Measurements from ENCODE around the gene SORL1.

DNA sequence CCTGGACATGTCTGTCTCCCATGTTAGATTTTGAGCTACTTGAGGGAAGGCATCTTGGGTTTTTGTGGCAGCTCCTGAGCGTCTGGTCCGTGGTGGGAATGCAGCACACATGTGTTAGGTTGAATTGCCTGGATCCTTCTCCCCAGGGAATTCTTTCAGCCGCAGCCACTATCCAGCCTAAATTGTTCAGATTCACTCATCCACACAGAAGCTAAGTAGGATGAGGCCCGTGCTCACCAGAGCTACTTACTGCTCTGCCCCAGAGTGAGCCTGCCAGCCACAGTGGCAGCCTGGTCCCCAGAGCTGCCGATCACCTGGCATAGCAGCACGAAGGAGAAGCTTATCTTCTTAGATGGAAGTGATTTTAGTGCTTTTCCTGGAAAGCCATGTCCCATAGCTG is 35.1 kb downstream of the SORL1 start:
- TF ChIP-seq, protein P1, sequence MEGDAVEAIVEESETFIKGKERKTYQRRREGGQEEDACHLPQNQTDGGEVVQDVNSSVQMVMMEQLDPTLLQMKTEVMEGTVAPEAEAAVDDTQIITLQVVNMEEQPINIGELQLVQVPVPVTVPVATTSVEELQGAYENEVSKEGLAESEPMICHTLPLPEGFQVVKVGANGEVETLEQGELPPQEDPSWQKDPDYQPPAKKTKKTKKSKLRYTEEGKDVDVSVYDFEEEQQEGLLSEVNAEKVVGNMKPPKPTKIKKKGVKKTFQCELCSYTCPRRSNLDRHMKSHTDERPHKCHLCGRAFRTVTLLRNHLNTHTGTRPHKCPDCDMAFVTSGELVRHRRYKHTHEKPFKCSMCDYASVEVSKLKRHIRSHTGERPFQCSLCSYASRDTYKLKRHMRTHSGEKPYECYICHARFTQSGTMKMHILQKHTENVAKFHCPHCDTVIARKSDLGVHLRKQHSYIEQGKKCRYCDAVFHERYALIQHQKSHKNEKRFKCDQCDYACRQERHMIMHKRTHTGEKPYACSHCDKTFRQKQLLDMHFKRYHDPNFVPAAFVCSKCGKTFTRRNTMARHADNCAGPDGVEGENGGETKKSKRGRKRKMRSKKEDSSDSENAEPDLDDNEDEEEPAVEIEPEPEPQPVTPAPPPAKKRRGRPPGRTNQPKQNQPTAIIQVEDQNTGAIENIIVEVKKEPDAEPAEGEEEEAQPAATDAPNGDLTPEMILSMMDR (conservative IDR thresholded peaks at IDR 0.05; ENCODE audit: low read length): no peak
- TF ChIP-seq EZH2phosphoT487 (IDR thresholded peaks at IDR 0.05; ENCODE audit: borderline replicate concordance): no peak

All from Loucy (cell line).